PC-3 (cell line): ENCODE results near the gene BSDC1.

Experiments used
- CTCF ChIP-seq: fragments of 300-600 bp; sonication (generic); conservative IDR thresholded peaks from 2 replicates; pipeline ENCODE4 v1.5.1; 2017; ENCODE audit warnings: antibody characterized with exemption, low read depth, mild to moderate bottlenecking, low read length
- EZH2phosphoT487 ChIP-seq: fragments of 300-600 bp; sonication (generic); IDR thresholded peaks from 2 replicates; pipeline ENCODE4 v1.6.1; 2018; ENCODE audit warnings: mild to moderate bottlenecking, antibody characterized with exemption, low read length, borderline replicate concordance

DNA sequence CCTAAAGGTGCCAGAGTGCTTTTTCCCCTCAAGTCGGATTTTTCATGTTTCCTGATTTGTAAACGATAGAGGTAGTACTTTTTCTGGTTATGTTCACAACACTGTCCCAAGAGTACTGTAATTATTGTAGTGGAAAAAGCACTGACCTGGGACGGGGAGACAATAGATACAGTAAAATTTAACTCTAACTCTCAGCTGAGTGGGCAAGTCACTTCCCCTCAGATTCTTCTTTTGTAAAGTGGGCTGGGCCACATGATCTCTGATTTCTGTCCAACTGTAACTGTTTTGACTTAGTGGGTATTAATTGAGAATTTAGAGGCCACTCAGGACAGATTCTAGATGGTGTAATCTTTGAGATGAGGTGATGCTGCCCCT lies 77.4 kb downstream of the BSDC1 start:
- TF ChIP-seq CTCF: no peak
- no peak for TF ChIP-seq EZH2phosphoT487
